ENCODE data around the gene USP32. TPM values are rescaled to one million over a fixed set of nuclear protein-coding genes. Genes with fewer than 3 reads are reported as not detected.
A peak's percentile ranks its signal among the peaks of the same experiment; 100 is the strongest.

The USP32 gene
- total and polyA plus RNA-seq, 10 of the 15 experiments (the other 5 are each of a cell fraction or from before 2014, with no cell fraction given), result 7.8 to 37.3 (median 25.5) TPM

GRCh38 chr17:60163108-60163784 lies 228.7 kb downstream of the USP32 start:
- peak; percentile 27; the same call in 1 of the 3 replicates for ATAC-seq
- H3K27me3 ChIP-seq (replicated peaks in 1 of 2; ENCODE audit: control insufficient read depth in 2 of 2, insufficient read depth in 2 of 2, low read length in 1 of 2), result no peaks in the 10 kb centered on the region
- BruUV-seq (replicated peaks), result no TSS peak
- H3K36me3 ChIP-seq (ENCODE audit: control insufficient read depth in 2 of 2, insufficient read depth in 2 of 2, low read length in 1 of 2), result no peaks in the 10 kb centered on the region
- no peak overlapping the region for H2AFZ ChIP-seq (ENCODE audit: control insufficient read depth, low read depth, low read length)
- in situ Hi-C loops (cut with MboI) (no loop called here), intact Hi-C loops (cut with micrococcal nuclease; ENCODE audit: unreplicated experiment) (no loop called here)
- no peak for FAIRE-seq
- CTCF ChIA-PET, result interaction anchor here (1.5 kb wide), 1 partner anchor 414 kb away, joined by 3 read pairs; no protein-coding TSS in a partner anchor
- H3K4me3 ChIP-seq, result no peak overlapping the region
- RAD21 ChIA-PET (ENCODE audit: unreplicated experiment), result no interaction called here
- 50% methylated on average over 20 of the region's 20 CpGs for WGBS (ENCODE audit: insufficient coverage, insufficient replicate concordance, low lambda C conversion rate, missing lambda C conversion rate)
- no peaks in the 10 kb centered on the region for H3K79me2 ChIP-seq (ENCODE audit: control insufficient read depth, insufficient read depth, low read length)
- peaks cover 5% of the 10 kb centered on the region for H3K4me1 ChIP-seq (ENCODE audit: control insufficient read depth, insufficient read depth, low read length)
- no peaks in the 10 kb centered on the region for H3K9me3 ChIP-seq (replicated peaks; ENCODE audit: control insufficient read depth, insufficient read depth, low read length)
- SMC1A ChIA-PET (ENCODE audit: uncharacterized antibody, unreplicated experiment), result interaction anchor here (0.5 to 1.1 kb wide), 2 partner anchors 11 to 295 kb away, joined by 3 read pairs; no protein-coding TSS in a partner anchor
- H3K4me2 ChIP-seq (ENCODE audit: control insufficient read depth, insufficient read depth), result no peak overlapping the region
- TF ChIP-seq CEBPZ (IDR thresholded peaks at IDR 0.05; ENCODE audit: low read depth, low read length) (no peak), SIX5 (IDR thresholded peaks at IDR 0.05; ENCODE audit: low read depth, low read length, severe bottlenecking) (no peak), LARP7 (IDR thresholded peaks at IDR 0.05) (no peak), NFIC (IDR thresholded peaks at IDR 0.05; ENCODE audit: low read depth, low read length) (no peak), NFXL1 (IDR thresholded peaks at IDR 0.05; ENCODE audit: borderline replicate concordance) (peak; percentile 26; the same call in 1 of the 2 replicates), SUZ12 (IDR thresholded peaks at IDR 0.05; ENCODE audit: unreplicated experiment) (no peak), IRF3 (IDR thresholded peaks at IDR 0.05) (no peak), FOXK2 (IDR thresholded peaks at IDR 0.05) (no peak), CTCF (IDR thresholded peaks at IDR 0.05 in 2 of 3, conservative IDR thresholded peaks at IDR 0.05 in 1 of 3; ENCODE audit: control insufficient read depth in 2 of 3, extremely low read depth in 1 of 3, insufficient read depth in 1 of 3, low read depth in 3 of 3, low read length in 3 of 3) (0 out of 6 replicates have a peak, but pooled peaks of 2 of the 3 experiments have one; percentile 10 to 18), ETV6 (conservative IDR thresholded peaks at IDR 0.05 in 1 of 2, IDR thresholded peaks at IDR 0.05 in 1 of 2; ENCODE audit: borderline replicate concordance in 1 of 2, low read depth in 1 of 2) (0 out of 4 replicates have a peak, but pooled peaks of 1 of the 2 experiments have one; percentile 41), ELK1 (IDR thresholded peaks at IDR 0.05; ENCODE audit: low read depth, low read length) (no peak), RFX5 (IDR thresholded peaks at IDR 0.05; ENCODE audit: low read depth, low read length) (no peak), MTA2 (IDR thresholded peaks at IDR 0.05; ENCODE audit: low read depth) (no peak), KAT2A (conservative IDR thresholded peaks at IDR 0.05; ENCODE audit: control insufficient read depth, low read depth, low read length) (no peak)
- H3K27ac ChIP-seq (ENCODE audit: control insufficient read depth, insufficient read depth), result no peak overlapping the region
- POLR2A ChIA-PET, result no interaction called here
- no peak overlapping the region for H3K9ac ChIP-seq (ENCODE audit: control insufficient read depth, insufficient read depth, low read length)
- no peaks in the 10 kb centered on the region for H4K20me1 ChIP-seq (ENCODE audit: control insufficient read depth, insufficient read depth)
- DNase-seq (ENCODE audit: low read depth, low spot score), result no peak

All from GM12878 (cell line).